ENCODE data around the gene WASF3.

WASF3 gene

DNA sequence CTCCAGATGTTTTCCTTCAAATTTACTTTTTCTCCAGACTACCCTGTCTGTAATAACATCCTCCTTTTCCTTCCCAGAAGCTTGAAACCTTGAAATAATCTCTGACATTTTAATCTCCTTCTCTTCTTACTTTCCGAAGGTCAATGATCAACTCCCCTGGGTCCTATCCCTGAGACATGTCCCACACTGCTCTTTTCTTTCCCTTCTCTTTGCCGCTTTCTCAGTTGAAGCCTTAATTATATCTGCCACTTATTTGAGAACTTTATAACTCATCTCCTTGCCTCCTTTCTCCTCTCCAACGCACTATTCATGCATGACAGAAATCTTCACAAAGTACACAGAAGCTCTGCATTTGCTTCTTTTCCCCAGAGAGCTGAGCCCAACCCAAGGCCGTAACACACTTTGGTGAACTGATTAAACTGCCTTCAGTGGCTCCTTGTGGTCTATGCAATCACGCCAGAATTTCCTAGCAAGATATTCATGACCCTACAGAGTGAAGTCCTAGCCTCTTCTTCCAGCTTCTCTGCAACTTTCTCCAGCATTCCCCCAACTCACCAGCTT lies 9.2 kb upstream of the WASF3 start:
- DNase-seq (ENCODE audit: low spot score), result no peak

DNA sequence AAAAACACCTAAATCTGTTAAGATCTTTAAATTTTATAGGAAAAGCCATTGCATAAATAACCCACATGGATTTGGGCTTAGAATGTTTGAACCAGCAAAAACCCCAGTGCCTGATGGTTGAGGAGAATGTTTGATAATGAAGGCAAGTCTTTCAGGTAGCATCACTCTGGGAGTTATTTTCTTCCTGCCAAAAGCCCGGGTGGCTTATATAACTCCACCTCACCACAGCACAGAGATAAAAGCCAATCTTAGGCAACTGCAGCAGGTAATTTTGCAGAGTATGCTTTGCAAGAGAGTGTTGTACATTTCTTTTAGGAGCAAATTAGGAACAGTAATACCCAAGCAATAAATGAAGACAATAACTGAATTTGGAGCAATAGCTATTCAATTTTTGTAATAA lies 7.8 kb upstream of the WASF3 start:
- DNase-seq (ENCODE audit: low spot score), result no peak

DNA sequence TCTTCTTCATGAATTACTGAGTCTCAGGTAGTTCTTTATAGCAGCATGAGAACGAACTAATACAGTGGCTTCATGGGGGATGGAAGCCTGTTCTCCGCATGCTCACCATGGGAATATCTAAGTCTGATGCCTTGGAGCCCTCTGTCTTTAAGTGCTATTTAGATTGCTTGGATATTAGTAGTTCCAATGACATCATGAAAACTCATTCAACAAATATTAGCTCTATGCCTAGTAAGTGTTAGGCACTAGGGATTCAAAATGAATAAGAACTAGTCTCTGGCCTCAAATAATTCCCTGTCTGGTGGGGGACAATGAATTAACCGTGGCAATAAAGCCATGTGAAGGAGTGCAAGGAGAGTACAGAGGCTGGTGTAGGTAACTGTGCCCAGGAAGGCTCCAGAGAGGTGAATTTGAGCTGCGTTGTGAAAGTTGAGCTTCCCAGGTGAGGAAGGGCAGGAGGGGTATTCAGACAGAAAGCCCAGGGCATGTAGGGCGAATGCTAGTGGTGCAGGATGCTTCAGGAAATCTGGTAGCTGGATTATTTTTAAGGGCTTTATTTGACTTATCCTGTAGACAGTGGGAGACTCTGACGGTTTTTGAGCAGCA lies 6.1 kb upstream of the WASF3 start:
- no peak for DNase-seq (ENCODE audit: low spot score)

DNA sequence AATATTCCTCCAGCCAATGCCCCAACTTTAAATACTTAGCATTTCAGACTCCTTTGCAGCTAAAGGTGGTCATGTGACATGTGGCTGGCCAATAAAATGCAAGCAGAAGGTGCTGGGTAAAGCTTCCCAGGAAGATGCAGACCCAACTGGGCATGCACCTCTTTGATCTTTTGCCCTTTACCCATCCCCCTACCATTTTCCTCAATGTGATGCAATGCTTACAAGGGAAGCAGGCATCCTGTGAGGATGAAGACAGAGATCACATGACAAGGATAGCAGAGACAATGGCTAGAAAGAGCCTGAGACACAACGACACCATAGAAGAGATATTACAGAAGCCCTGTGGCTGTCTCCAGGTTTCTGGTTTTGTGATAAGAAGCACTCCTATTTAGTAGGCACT lies 2.1 kb upstream of the WASF3 start:
- DNase-seq (ENCODE audit: low spot score), result no peak

DNA sequence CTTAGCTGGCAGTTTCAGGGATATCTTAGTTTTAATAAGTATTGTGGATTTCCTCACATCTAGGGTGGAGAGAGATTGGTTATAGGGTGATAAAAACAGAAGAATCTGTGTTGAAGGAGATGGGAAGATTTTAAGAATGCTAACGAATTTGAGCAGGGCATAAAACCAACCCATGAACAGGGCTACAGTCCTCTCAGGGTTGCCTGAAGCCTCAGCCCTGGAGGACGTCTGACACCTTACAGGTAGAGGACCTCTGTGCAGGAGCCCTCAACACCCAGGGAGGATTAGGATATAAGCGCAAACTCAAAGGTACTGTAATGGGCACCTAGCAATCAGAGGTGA lies 461 bp upstream of the WASF3 start:
- DNase-seq (ENCODE audit: low spot score), result no peak

DNA sequence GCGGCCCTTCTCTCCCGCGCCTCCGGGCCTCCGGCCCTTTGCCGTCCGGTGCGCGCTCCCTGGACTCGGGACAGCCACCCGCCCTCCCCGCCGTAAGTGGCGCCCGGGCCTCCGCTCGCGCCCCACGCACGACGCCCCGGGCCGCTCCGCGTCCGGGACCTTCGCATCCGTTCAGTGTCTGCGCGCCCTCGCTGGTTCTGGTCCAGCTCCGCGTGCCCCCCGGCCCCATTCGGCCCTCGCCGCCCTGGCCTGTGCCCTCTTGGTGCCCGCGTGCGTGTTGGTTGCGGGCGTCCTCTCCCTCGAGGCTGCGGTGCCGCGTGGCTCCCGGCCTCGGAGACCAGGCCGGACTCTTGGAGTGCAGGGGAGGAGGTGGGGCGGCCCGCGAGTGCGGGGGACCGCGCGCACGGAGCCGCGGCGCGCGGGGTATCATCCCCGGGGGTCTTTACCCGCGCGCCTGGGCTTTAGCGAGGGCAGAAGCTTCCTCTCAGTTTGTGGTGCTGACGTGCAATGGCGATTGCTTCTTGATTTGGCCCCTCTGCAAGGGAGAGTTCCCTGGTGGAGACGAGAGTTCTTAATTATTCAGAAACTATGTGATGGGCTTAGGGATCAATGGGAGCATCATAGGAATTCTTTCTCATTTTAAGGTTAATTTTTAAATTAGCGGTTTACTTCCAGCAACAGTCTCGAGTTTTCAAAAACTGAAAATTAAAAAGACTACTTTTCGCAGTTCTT lies 757 bp downstream of the WASF3 start:
- DNase-seq (ENCODE audit: low spot score), result peak; percentile 34

DNA sequence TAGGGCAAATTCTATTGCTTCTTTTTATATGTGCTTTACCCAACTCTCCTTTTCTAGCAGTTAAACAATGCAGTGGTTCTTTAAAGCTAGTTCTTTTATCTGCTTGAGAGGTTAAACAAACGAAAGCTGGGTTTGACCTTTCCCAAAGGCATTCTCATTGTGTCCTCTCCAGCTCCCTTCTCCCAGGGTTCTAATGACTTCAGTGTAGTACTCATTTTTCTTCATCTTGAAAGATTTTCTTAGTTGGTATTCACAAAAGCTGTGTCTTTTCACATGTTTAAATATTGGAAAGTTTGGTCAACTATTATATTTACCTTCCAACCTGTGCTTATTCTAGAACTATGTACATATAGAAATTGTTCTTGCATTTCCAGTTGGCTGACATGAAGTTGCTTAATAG lies 1.5 kb downstream of the WASF3 start:
- no peak for DNase-seq (ENCODE audit: low spot score)

DNA sequence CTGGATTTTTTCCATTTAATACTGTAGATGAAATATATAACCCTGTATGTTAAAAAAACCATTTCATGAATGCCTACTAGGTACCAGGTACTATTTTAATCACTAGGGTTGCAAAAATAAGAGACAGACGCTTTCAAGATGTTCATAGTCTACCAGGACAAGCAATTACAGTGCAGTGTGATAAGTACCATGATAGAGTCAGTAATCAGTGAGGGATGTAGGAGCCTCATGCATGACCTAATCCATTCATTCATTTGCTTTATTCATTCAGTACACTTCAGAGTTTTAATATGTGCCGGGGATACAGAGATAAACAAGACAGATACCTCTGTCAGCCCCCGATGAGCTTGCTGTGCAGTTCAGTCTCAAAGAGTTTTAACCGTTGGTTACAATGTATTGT lies 3.0 kb downstream of the WASF3 start:
- DNase-seq (ENCODE audit: low spot score), result no peak

DNA sequence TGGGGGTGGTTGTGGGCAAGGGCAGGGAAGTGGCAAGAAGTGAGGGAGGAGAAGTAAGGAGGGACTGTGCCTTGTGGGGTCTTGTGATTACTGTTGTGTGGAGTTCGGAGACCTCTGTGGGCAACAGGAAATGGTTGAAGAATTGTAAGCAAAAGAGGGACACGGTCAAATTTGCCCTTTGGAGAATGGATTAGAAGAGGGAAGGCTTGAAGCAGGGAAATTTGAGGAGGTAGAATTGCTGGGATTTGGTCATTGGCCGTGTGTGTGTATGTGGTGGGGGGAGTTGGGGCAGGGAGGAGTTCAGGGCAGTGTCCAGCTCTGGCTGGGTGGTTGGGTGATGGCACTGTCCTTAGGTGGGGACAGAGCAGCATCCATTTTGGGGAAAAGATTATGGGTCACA lies 3.6 kb downstream of the WASF3 start:
- DNase-seq (ENCODE audit: low spot score), result no peak

DNA sequence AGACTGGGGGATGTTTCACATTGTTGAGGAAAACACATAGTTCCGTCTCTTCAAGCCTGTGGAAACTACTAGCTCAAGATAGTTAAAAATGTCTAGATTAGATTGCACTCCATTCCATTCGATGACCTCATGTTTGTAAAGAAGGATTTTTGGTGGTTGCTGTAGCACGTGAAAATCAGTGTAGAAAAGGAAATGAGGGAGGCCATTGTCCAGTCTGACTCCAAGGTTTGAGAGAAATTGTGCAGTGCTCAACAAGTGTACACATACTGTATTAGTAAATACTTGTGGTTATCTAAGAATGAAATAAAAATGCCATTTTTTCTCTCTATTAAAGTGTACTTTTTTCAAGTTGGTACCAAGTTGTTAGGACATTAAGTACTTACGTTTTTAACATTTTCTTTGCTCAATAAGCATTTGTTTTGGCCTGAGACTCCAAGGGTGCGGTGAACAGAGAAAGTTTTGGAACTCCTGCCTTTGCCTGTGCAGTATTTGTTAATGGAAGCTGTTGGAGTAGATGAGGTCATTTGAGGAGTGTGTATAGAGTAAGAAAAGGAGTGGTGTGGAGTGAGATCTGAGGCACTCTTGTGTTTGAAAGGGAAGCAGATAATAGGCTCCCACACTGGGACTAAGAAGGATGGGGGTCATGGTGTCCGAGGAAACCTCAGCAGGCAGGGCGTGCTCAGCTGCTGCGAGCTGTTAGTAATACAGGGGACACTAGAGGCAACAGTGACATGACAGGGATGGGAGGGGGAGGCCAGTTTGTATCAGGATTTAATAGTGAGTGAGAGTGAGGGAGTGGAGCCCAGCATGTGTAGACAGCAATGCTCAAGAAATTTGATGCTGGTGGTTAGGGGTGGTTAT lies 4.4 kb downstream of the WASF3 start:
- DNase-seq (ENCODE audit: low spot score), result peak; percentile 65

DNA sequence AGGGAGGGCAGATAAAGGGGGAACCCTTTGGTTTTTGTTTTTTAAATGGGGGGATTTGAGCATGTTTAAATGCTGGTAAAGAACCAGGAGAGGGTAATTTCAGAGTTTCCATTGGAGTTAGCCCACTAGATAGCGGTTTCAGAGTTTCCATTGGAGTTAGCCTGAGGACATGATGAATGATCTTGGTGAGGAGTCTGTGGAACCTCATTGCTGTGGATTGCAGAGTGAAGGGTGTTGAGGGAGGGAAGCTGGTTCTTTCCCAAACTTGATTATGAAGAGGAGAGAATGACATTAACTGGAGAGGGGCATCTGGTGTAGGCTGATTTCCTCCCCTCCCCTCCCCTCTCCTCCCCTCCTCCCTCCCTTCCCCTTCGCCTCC lies 5.0 kb downstream of the WASF3 start:
- no peak for DNase-seq (ENCODE audit: low spot score)

DNA sequence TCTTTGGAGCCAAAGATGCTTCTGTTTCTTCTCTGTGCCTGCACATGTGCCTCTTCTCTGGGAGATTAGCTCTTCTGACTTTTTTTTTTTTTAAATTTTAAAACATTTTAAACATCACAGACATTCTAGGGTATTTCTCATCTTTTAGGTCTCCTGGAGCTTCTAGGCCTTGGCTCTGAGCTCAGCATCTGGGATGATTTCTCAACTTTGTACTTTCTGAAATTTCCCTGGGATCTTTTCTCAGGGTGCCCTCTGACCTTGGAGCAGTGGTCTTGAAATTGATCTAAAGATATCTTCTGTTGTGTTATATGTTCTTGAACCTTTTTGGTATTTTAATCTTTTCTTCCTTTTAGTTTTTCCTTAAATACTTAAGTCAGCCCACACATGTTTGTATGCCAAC lies 6.2 kb downstream of the WASF3 start:
- DNase-seq (ENCODE audit: low spot score), result no peak

DNA sequence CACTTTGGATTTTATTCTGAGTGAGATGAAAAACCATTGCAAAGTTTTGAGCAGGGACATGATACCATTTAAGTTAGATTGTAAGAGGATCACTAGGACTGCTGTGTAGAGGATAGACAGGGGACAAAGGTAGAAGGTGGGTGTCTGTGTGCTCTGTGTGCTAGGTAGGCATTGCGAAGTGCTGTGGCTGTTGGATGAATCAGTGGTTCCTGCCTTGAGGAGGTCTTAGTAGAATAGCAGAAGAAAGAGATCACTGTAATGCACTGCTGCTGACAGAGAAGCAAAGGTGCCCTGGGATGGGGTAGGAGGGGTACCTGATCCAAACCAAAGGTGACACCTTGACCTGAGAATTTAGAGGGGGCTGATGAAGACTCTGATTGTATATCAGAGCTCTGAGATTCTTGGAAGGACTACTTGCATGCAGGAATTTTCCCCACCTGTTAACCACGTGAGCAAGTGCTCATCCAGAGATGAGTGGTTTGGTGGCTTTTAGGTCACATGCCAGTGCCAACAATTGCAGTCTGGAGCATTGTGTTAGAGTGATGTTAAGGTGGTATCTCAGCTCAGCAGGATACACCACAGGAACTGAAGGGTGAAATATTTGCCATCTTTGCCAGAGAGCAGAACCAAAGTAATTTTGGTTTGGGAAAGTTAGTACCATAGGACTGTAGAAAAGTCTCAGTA lies 10.8 kb downstream of the WASF3 start:
- no peak for DNase-seq (ENCODE audit: low spot score)

DNA sequence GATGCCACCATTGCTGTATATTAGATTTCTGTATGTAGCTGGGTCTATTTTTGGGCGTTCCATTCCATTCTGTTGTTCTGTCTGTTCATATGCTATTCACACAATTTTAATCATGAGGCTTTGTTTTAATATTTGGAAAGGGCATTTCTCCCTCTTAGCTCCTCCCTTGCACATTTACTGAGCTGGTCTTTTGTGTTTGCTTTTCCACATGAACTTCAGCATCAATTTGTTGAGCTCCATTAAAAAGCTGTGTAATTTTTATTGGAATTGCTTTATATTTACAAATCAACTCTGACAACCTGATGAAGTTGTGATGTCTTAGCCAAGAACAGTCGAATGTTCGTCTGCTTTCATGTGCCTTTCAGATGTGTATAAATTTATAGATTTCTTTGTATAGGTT lies 14.0 kb downstream of the WASF3 start:
- DNase-seq (ENCODE audit: low spot score), result no peak

DNA sequence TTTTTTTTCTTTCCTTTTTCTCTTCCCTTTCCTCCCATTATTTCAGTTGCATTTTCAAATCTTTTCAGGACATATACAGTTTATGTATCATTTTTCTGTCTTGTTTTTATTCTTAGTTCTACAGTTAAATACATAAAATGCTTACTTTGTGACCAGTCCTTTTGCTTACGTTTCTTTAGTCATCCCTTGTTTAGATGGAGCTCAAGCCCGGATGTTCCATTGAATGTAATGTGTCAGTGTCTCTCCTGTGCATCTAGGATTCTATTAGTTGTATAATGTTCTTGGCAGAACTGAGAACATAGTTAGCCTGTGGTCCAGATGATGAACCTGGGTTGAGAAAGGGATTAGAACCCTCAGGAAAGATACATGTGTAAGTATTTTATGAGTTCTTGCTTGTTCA lies 17.8 kb downstream of the WASF3 start:
- DNase-seq (ENCODE audit: low spot score), result no peak

DNA sequence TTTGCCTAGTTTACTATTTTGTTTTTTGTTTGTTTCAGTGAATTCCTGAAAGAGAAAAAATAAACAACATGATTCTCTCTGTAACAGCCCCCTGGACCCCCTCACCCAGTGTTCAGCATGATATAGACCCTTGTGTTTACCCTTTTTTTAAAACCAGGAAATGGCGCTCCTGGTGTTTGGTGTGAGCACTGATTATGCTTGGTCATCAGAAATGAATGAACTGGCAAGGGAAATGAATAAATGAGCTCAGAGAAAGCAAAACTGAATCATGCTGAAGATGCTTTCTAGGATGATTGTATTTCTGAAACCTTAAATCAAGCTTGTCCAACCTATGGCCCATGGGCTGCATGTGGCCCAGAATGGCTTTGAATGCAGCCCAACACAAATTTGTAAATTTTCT lies 22.1 kb downstream of the WASF3 start:
- no peak for DNase-seq (ENCODE audit: low spot score)

DNA sequence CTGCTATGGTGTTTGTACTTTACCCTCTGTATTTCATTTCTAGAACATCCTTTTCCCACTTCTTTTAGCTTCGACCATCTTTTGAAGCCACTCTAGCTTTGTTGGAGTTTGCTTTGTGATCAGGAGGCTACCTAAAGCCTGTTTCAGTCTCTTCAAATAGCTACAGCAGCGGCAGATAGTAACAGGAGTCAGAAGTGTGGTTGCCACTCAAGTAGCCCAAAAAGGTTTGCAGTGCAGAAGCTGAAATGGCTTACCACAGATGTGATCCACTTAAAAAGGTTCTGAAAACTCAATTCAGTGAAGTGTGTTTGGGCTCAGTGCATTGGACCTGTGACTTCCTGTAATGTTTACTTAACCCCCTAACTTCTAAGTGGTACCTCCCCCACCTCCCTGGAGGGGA lies 26.2 kb downstream of the WASF3 start:
- DNase-seq (ENCODE audit: low spot score), result no peak

DNA sequence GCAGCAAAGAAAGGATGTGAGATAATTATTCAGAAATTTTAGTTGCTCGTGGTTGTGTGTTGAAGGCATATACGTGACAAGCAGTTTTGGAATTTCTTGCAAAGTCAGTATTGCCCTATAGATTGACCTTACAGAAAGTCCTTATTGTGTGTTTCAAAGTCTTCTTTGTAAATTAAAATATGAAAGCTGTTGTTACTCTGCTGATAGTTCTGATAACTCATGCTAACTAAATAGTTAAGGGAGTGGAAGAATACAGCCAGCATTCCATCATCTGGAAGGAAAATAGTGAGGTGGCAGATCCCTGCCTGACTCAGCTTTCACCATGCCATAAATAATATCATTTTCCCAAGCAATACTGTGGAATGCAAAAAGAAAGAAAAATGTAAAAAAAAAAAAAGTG lies 27.2 kb downstream of the WASF3 start:
- DNase-seq (ENCODE audit: low spot score), result no peak

DNA sequence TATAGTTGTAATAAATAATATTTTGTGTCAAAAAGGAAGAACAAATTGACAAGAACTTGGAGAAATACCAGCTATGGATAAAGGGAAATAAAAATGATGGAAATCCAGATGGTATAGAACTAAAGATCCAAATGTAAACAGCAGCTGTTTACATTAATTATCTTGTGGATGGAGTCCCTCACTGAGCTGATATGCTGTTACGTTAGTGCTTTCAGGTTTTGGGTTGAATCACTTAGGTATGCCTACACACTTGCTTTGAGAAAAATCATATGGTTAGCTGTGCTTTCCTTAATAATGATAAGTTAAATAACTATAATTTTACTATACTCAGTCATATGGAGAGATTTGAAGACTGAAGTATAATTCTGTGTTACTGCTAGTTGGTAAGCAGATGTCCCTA lies 27.7 kb downstream of the WASF3 start:
- DNase-seq (ENCODE audit: low spot score), result no peak

DNA sequence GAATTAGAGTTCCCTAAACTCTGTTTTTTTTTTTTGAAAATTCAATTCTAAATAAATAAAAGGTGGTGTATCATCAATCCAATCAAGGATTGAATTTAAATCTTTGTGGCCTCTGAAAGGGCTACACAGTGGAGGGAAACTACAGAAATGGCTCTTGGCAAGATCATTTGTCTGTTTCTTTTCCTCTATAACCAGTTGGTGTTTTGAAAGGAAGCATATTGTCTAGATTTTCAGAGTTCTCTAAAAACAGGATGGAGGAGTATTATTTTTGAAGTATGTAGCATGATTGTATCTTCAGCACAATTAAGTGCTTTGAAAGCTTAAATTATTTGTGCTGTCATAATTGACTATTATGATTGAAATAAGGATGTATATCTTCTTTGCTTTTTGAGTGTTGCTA lies 29.8 kb downstream of the WASF3 start:
- no peak for DNase-seq (ENCODE audit: low spot score)

DNA sequence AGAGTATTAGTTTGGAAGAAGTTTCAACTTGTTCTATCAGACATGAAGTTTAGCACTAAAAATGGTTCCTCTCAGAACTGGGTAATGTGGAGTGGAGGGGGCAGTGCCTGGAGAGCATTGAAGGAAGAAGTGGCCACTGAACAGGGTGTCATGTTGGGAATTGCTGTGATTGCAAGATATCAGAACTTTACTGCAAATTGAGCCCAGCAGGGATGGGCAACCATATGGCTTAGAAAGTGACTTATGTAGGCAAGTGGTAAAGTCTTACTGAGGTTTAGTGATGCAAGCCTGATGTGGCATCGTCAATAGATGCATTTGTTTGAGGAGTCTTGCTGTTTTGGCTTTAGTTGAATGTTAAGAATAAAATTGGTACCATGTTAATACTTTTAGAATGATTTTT lies 31.7 kb downstream of the WASF3 start:
- no peak for DNase-seq (ENCODE audit: low spot score)

DNA sequence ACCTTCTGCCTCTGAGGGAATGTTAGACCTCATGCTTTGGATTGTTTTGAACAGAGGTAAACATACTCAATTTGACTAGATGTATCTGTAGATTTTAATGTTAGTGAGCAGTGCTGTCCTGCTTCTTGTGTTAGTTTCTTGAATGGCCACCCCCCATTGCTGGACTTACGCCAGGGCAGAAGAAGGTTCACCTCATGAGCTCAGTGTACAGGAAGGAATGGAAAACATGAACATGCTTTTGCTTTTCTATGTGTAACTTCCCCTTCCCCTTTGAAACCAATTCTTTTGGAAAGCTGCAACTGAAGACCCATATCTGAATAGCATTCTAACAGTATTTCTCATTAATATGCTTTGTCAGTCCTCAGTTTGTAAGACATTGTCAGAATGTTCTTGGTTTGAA lies 32.3 kb downstream of the WASF3 start:
- no peak for DNase-seq (ENCODE audit: low spot score)

DNA sequence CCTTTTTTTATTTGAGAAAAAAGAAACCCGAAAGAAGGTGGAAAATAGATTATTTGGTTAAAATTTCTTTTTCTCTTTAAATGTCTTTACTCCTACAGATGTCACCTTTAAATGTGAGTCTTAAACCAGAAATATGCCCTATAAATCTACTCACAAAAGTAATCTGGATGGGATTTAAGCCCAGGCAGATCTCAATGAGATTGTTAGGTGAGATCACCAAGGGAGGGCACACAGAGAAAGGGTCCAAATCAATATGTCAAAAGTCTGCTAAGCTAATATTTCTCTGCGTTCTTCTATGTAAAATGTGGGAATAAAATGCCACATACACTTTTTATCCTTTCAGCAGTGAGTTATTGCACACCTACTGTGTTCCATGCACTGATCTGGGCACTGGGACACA lies 32.9 kb downstream of the WASF3 start:
- no peak for DNase-seq (ENCODE audit: low spot score)

Measured in AG08396 (cell line).